Measurements from ENCODE around the gene CHD5.
A peak's percentile ranks its signal among the peaks of the same experiment; 100 is the strongest.

Gene CHD5

GRCh38 chr1:6134206-6134605 lies 45.9 kb downstream of the CHD5 start:
- DNase-seq (ENCODE audit: low read depth in 2 of 3, low spot score in 1 of 3): no peak

- no peak for DNase-seq (ENCODE audit: low read depth in 2 of 3, low spot score in 1 of 3)
Measured at GRCh38 chr1:6133146-6133895, 46.8 kb downstream of the CHD5 start.

GRCh38 chr1:6131561-6131960 lies 48.6 kb downstream of the CHD5 start:
- DNase-seq (ENCODE audit: low read depth in 2 of 3, low spot score in 1 of 3): no peak

GRCh38 chr1:6130596-6130995 lies 49.5 kb downstream of the CHD5 start:
- no peak for DNase-seq (ENCODE audit: low read depth in 2 of 3, low spot score in 1 of 3)

- DNase-seq (ENCODE audit: low read depth in 2 of 3, low spot score in 1 of 3): no peak
Measured at GRCh38 chr1:6130036-6130435, 50.1 kb downstream of the CHD5 start.

- no peak for DNase-seq (ENCODE audit: low read depth in 2 of 3, low spot score in 1 of 3)
Measured at GRCh38 chr1:6129313-6129712, 50.8 kb downstream of the CHD5 start.

GRCh38 chr1:6128276-6129081 lies 51.6 kb downstream of the CHD5 start:
- DNase-seq (ENCODE audit: low read depth in 2 of 3, low spot score in 1 of 3): no peak

- peak; percentile 65 to 68 (median 66) for DNase-seq (ENCODE audit: low read depth in 2 of 3, low spot score in 1 of 3)
Measured at GRCh38 chr1:6127587-6128163, 52.4 kb downstream of the CHD5 start.

- DNase-seq (ENCODE audit: low read depth in 2 of 3, low spot score in 1 of 3): no peak
Measured at GRCh38 chr1:6126521-6127067, 53.5 kb downstream of the CHD5 start.

GRCh38 chr1:6126028-6126427 lies 54.1 kb downstream of the CHD5 start:
- no peak for DNase-seq (ENCODE audit: low read depth in 2 of 3, low spot score in 1 of 3)

- DNase-seq (ENCODE audit: low read depth in 2 of 3, low spot score in 1 of 3): no peak
Measured at GRCh38 chr1:6125366-6125765, 54.8 kb downstream of the CHD5 start.

- DNase-seq (ENCODE audit: low read depth in 2 of 3, low spot score in 1 of 3): no peak
Measured at GRCh38 chr1:6124746-6125365, 55.3 kb downstream of the CHD5 start.

- no peak for DNase-seq (ENCODE audit: low read depth in 2 of 3, low spot score in 1 of 3)
Measured at GRCh38 chr1:6124341-6124740, 55.8 kb downstream of the CHD5 start.

GRCh38 chr1:6123816-6124215 lies 56.3 kb downstream of the CHD5 start:
- no peak for DNase-seq (ENCODE audit: low read depth in 2 of 3, low spot score in 1 of 3)

- DNase-seq (ENCODE audit: low read depth in 2 of 3, low spot score in 1 of 3): no peak
Measured at GRCh38 chr1:6123083-6123482, 57.0 kb downstream of the CHD5 start.

GRCh38 chr1:6121651-6122370 lies 58.3 kb downstream of the CHD5 start:
- no peak for DNase-seq (ENCODE audit: low read depth in 2 of 3, low spot score in 1 of 3)

GRCh38 chr1:6121021-6121421 lies 59.1 kb downstream of the CHD5 start:
- no peak for DNase-seq (ENCODE audit: low read depth in 2 of 3, low spot score in 1 of 3)

GRCh38 chr1:6118415-6118814 lies 61.7 kb downstream of the CHD5 start:
- no peak for DNase-seq (ENCODE audit: low read depth in 2 of 3, low spot score in 1 of 3)

GRCh38 chr1:6117624-6118023 lies 62.5 kb downstream of the CHD5 start:
- DNase-seq (ENCODE audit: low read depth in 2 of 3, low spot score in 1 of 3): no peak

GRCh38 chr1:6117064-6117463 lies 63.1 kb downstream of the CHD5 start:
- DNase-seq (ENCODE audit: low read depth in 2 of 3, low spot score in 1 of 3): no peak

- no peak for DNase-seq (ENCODE audit: low read depth in 2 of 3, low spot score in 1 of 3)
Measured at GRCh38 chr1:6116137-6116536, 64.0 kb downstream of the CHD5 start.

Measured in stimulated activated CD4-positive, alpha-beta T cell treated with anti-CD3 and anti-CD28 coated beads, Interleukin-12 subunit alpha, Interleukin-12 subunit beta, amount 100 ng/mL, for 48 hours (primary cell).